Femur (tissue), 1 donor: ENCODE results near the gene EHD4.
A peak's percentile ranks its signal among the peaks of the same experiment; 100 is the strongest.

ENCODE experiments used
- DNase-seq: peaks from one replicate; pipeline ENCODE4 v3.0.0-alpha.2; 2017

Gene EHD4

GRCh38 chr15:41955100-41955499 lies 17.3 kb downstream of the EHD4 start:
- no peak for DNase-seq

- no peak for DNase-seq
Measured at GRCh38 chr15:41954036-41954435, 18.3 kb downstream of the EHD4 start.

- no peak for DNase-seq
Measured at GRCh38 chr15:41952013-41952563, 20.3 kb downstream of the EHD4 start.

- DNase-seq = no peak
Measured at GRCh38 chr15:41951571-41951970, 20.8 kb downstream of the EHD4 start.

GRCh38 chr15:41950489-41950888 lies 21.9 kb downstream of the EHD4 start:
- DNase-seq = no peak

- no peak for DNase-seq
Measured at GRCh38 chr15:41950127-41950483, 22.3 kb downstream of the EHD4 start.

GRCh38 chr15:41949401-41950126 lies 22.8 kb downstream of the EHD4 start:
- DNase-seq = no peak

- DNase-seq = no peak
Measured at GRCh38 chr15:41948490-41948889, 23.9 kb downstream of the EHD4 start.

GRCh38 chr15:41946970-41947369 lies 25.4 kb downstream of the EHD4 start:
- no peak for DNase-seq

GRCh38 chr15:41945731-41946130 lies 26.6 kb downstream of the EHD4 start:
- no peak for DNase-seq

- DNase-seq = no peak
Measured at GRCh38 chr15:41945221-41945620, 27.1 kb downstream of the EHD4 start.

GRCh38 chr15:41944313-41944940 lies 27.9 kb downstream of the EHD4 start:
- DNase-seq = peak; percentile 75

GRCh38 chr15:41943543-41944312 lies 28.6 kb downstream of the EHD4 start:
- DNase-seq = no peak

- DNase-seq = no peak
Measured at GRCh38 chr15:41942886-41943285, 29.5 kb downstream of the EHD4 start.

GRCh38 chr15:41941644-41942415 lies 30.5 kb downstream of the EHD4 start:
- DNase-seq = no peak

GRCh38 chr15:41940441-41940857 lies 31.9 kb downstream of the EHD4 start:
- no peak for DNase-seq

- no peak for DNase-seq
Measured at GRCh38 chr15:41939986-41940385, 32.4 kb downstream of the EHD4 start.

GRCh38 chr15:41937568-41937923 lies 34.8 kb downstream of the EHD4 start:
- DNase-seq = no peak

- no peak for DNase-seq
Measured at GRCh38 chr15:41936649-41937567, 35.4 kb downstream of the EHD4 start.

GRCh38 chr15:41936155-41936554 lies 36.2 kb downstream of the EHD4 start:
- DNase-seq = no peak

GRCh38 chr15:41935566-41936020 lies 36.8 kb downstream of the EHD4 start:
- no peak for DNase-seq

GRCh38 chr15:41934843-41935242 lies 37.5 kb downstream of the EHD4 start:
- no peak for DNase-seq
